Testis (tissue), 2 donors: ENCODE data around the gene PRMT7.

ENCODE experiments used
- CTCF ChIP-seq, 3 experiments: fragments of 450-650 bp in 2 of 3; fragments of 200-600 bp in 1 of 3; sonication (generic) in 1 of 3; IDR thresholded peaks; one replicate each; pipeline ENCODE4 v1.5.1; 2016 to 2019; ENCODE audit warnings: antibody characterized with exemption in 3 of 3, mild to moderate bottlenecking in 2 of 3, moderate library complexity in 1 of 3
- POLR2A ChIP-seq: fragments of 450-650 bp; IDR thresholded peaks from one replicate; pipeline ENCODE4 v1.6.1; 2017; ENCODE audit warnings: antibody characterized with exemption, mild to moderate bottlenecking, moderate library complexity

GRCh38 chr16:68339214-68339613 is 28.4 kb downstream of the PRMT7 start:
- TF ChIP-seq CTCF (IDR thresholded peaks at IDR 0.05) (no peak), POLR2A (no peak)
